Measurements from ENCODE around the gene IZUMO1R. TPM values are rescaled to one million over a fixed set of nuclear protein-coding genes. Genes with fewer than 3 reads are reported as not detected.

Gene IZUMO1R
- total RNA-seq, 1 experiment from 2014 or later: not detected

DNA sequence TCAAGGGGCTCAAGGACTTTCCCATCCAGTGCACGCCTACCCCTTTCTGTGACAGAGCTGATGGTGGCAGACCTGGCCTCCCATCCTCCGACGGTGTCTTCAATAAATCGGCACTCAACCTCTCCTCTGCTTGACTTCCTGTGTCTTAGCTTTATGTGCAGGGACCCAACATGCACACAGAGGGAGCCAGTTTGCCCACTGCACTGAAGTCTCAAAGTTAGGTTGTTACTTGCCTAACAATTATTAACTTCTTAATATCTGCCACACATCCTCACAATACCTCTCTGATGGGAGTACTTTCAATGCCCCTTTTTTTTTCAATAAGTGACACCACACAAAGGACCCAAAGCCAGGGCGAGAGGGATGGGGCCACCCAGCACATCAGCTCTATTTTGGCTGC lies 3.6 kb downstream of the IZUMO1R start:
- H3K79me2 ChIP-seq (ENCODE audit: insufficient read depth, low read length): no peaks in the 10 kb centered on the region
- no peak for DNase-seq

More for the DNA sequence above, 3.6 kb downstream of the IZUMO1R start:
- H4K5ac ChIP-seq (ENCODE audit: insufficient read length, low read depth, low read length): no peak overlapping the region
- no peak overlapping the region for H2BK5ac ChIP-seq (ENCODE audit: insufficient read length, low read length)
- Mint-ChIP-seq H3K27me3 (ENCODE audit: low read depth) (peaks cover 3% of the 10 kb centered on the region), H3K36me3 (ENCODE audit: insufficient read depth in 1 of 3, low read depth in 3 of 3) (no peaks in the 10 kb centered on the region), H3K9me3 (no peaks in the 10 kb centered on the region), H3K27ac (no peak overlapping the region), H3K4me3 (no peak overlapping the region), H3K4me1 (peaks cover 8% of the 10 kb centered on the region in 2 experiments)
- no peak overlapping the region for H2BK120ac ChIP-seq (ENCODE audit: low read depth, low read length, poor library complexity, severe bottlenecking)
- H2BK12ac ChIP-seq (ENCODE audit: insufficient read length, low read depth, low read length): no peak overlapping the region
- H3T11ph ChIP-seq (ENCODE audit: low read length): no peak overlapping the region
- H3K9me3 ChIP-seq (ENCODE audit: control insufficient read depth, low read depth, low read length): no peaks in the 10 kb centered on the region
- H2AK5ac ChIP-seq (ENCODE audit: insufficient read length, low read length): no peak overlapping the region
- H3K4me1 ChIP-seq (ENCODE audit: insufficient read depth, low read length): peaks cover 2% of the 10 kb centered on the region; the same call in 1 of the 2 replicates
- no peak overlapping the region for H4K8ac ChIP-seq (replicated peaks; ENCODE audit: insufficient read length, low read depth, low read length)
- H3K18ac ChIP-seq (ENCODE audit: insufficient read length, low read depth, low read length): no peak overlapping the region
- no peaks in the 10 kb centered on the region for H3K79me1 ChIP-seq (ENCODE audit: insufficient read depth, low read depth, low read length, poor library complexity, severe bottlenecking)
- H3K56ac ChIP-seq (ENCODE audit: insufficient read length, low read depth, low read length): no peak overlapping the region
- no peak overlapping the region for H3K23ac ChIP-seq (ENCODE audit: insufficient read length, low read depth, low read length)
- WGBS (ENCODE audit: extremely low coverage, insufficient read length, low lambda C conversion rate): no CpG with 5 or more reads among the region's 5 CpGs
- TF ChIP-seq, protein P1, sequence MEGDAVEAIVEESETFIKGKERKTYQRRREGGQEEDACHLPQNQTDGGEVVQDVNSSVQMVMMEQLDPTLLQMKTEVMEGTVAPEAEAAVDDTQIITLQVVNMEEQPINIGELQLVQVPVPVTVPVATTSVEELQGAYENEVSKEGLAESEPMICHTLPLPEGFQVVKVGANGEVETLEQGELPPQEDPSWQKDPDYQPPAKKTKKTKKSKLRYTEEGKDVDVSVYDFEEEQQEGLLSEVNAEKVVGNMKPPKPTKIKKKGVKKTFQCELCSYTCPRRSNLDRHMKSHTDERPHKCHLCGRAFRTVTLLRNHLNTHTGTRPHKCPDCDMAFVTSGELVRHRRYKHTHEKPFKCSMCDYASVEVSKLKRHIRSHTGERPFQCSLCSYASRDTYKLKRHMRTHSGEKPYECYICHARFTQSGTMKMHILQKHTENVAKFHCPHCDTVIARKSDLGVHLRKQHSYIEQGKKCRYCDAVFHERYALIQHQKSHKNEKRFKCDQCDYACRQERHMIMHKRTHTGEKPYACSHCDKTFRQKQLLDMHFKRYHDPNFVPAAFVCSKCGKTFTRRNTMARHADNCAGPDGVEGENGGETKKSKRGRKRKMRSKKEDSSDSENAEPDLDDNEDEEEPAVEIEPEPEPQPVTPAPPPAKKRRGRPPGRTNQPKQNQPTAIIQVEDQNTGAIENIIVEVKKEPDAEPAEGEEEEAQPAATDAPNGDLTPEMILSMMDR (conservative IDR thresholded peaks at IDR 0.05): no peak
- no peak overlapping the region for H2BK20ac ChIP-seq (ENCODE audit: low read depth, low read length, poor library complexity, severe bottlenecking)
- H3K4me2 ChIP-seq (ENCODE audit: insufficient read depth, insufficient read length, low read length): no peak overlapping the region
- H2AFZ ChIP-seq (ENCODE audit: low read length): no peak overlapping the region
- no peak overlapping the region for H2BK15ac ChIP-seq (ENCODE audit: low read depth, low read length)
- H4K91ac ChIP-seq (ENCODE audit: insufficient read length, low read depth, low read length): no peak overlapping the region
- no peaks in the 10 kb centered on the region for H3K23me2 ChIP-seq (ENCODE audit: insufficient read length, low read depth, low read length, poor library complexity, severe bottlenecking)
- no peak overlapping the region for H3K4ac ChIP-seq (ENCODE audit: low read depth, low read length)
- no peak overlapping the region for H3K27ac ChIP-seq (ENCODE audit: insufficient read length, low read depth, low read length)
- no peaks in the 10 kb centered on the region for H4K20me1 ChIP-seq (ENCODE audit: control insufficient read depth, insufficient read depth, insufficient read length)
- H3K9ac ChIP-seq (ENCODE audit: extremely low read depth, insufficient read length, low read length): no peak overlapping the region
- no peak overlapping the region for H3K14ac ChIP-seq (ENCODE audit: insufficient read depth, low read length)
- no peaks in the 10 kb centered on the region for H3K27me3 ChIP-seq (ENCODE audit: insufficient read depth, low read length)

All from H9 (cell line).